Measurements from ENCODE around the gene TADA3.
A peak's percentile ranks its signal among the peaks of the same experiment; 100 is the strongest.

The TADA3 gene

DNA sequence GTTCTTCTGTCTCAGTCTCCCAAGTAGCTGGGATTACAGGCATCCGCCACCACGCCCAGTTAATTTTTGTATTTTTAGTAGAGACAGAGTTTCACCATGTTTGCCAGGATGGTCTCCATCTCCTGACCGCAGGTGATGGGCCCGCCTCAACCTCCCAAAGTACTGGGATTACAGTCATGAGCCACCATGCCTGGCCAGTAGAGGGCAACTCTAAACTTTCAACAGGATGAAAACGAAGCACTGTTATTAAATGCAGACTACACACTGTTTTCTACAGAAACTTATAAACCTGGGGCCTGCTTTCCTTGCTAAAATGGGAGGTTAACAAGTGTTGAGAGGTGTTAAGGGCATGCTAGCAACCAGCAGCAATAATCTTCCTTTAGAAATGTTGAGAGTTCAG, 8.3 kb upstream of the TADA3 start:
- Mint-ChIP-seq H3K27me3 (no peaks in the 10 kb centered on the region), H3K9me3 (no peaks in the 10 kb centered on the region), H3K27ac (no peak overlapping the region), H3K36me3 (ENCODE audit: low read depth) (peaks cover 72% of the 10 kb centered on the region), H3K4me3 (no peak overlapping the region), H3K4me1 (peaks cover 19% of the 10 kb centered on the region)
- ATAC-seq (no peak), DNase-seq (no peak)

GRCh38 chr3:9797196-9797945, 5.1 kb upstream of the TADA3 start:
- H3K27ac Mint-ChIP-seq, result no peak overlapping the region

GRCh38 chr3:9795207-9795606, 2.9 kb upstream of the TADA3 start:
- H3K36me3 Mint-ChIP-seq (ENCODE audit: low read depth), result peaks cover 62% of the 10 kb centered on the region

More at GRCh38 chr3:9797196-9797945, 5.1 kb upstream of the TADA3 start:
- ATAC-seq (no peak), DNase-seq (no peak)
- Mint-ChIP-seq H3K36me3 (ENCODE audit: low read depth) (peaks cover 66% of the 10 kb centered on the region), H3K27me3 (no peaks in the 10 kb centered on the region), H3K9me3 (no peaks in the 10 kb centered on the region), H3K4me1 (peaks cover 39% of the 10 kb centered on the region), H3K4me3 (no peak overlapping the region)

DNA sequence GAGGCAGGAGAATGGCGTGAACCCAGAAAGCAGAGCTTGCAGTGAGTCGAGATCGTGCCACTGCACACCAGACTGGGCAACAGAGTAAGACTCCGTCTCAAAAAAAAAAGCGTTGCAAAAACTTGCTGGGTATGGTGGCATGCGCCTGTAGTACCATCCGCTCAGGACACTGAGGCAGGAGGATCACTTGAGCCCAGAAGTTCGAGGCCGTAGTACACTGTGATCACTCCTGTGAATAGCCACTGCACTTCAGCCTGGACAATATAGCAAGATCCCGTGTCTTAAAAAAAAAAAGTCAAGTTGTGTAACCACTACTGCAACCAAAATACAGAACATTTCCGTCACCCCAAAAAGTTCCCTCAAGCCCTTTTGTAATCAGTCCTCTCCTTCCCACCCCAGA, 2.1 kb upstream of the TADA3 start:
- DNase-seq (no peak), ATAC-seq (no peak)
- Mint-ChIP-seq H3K27me3 (no peaks in the 10 kb centered on the region), H3K27ac (peak overlapping the region; percentile 87), H3K4me1 (peaks cover 61% of the 10 kb centered on the region), H3K9me3 (no peaks in the 10 kb centered on the region), H3K36me3 (ENCODE audit: low read depth) (peaks cover 62% of the 10 kb centered on the region), H3K4me3 (peak overlapping the region; percentile 99)

More at GRCh38 chr3:9795207-9795606, 2.9 kb upstream of the TADA3 start:
- no peak for DNase-seq
- Mint-ChIP-seq H3K9me3 (no peaks in the 10 kb centered on the region), H3K27ac (peak overlapping the region; percentile 86), H3K4me1 (peaks cover 57% of the 10 kb centered on the region), H3K27me3 (no peaks in the 10 kb centered on the region), H3K4me3 (peak overlapping the region; percentile 70)
- no peak for ATAC-seq

- H3K27me3 Mint-ChIP-seq, result no peaks in the 10 kb centered on the region
- DNase-seq (peak; percentile 38), ATAC-seq (peak; percentile 29)
- H3K4me1 Mint-ChIP-seq, result peaks cover 69% of the 10 kb centered on the region
- peak overlapping the region; percentile 100 for H3K27ac Mint-ChIP-seq
- H3K9me3 Mint-ChIP-seq, result no peaks in the 10 kb centered on the region
- H3K4me3 Mint-ChIP-seq, result peak overlapping the region; percentile 99
- peaks cover 61% of the 10 kb centered on the region for H3K36me3 Mint-ChIP-seq (ENCODE audit: low read depth)
Observed at GRCh38 chr3:9793161-9793781, 998 bp upstream of the TADA3 start.

GRCh38 chr3:9791790-9792404, 376 bp downstream of the TADA3 start:
- Mint-ChIP-seq H3K4me3 (peak overlapping the region; percentile 99), H3K27me3 (no peaks in the 10 kb centered on the region), H3K27ac (peak overlapping the region; percentile 100), H3K9me3 (no peaks in the 10 kb centered on the region), H3K4me1 (peaks cover 74% of the 10 kb centered on the region), H3K36me3 (ENCODE audit: low read depth) (peaks cover 55% of the 10 kb centered on the region)
- DNase-seq, result no peak
- ATAC-seq, result no peak

GRCh38 chr3:9791127-9791526, 1.1 kb downstream of the TADA3 start:
- Mint-ChIP-seq H3K9me3 (no peaks in the 10 kb centered on the region), H3K4me1 (peaks cover 77% of the 10 kb centered on the region), H3K36me3 (ENCODE audit: low read depth) (peaks cover 59% of the 10 kb centered on the region), H3K27ac (no peak overlapping the region), H3K27me3 (no peaks in the 10 kb centered on the region), H3K4me3 (peak overlapping the region; percentile 99)
- ATAC-seq (no peak), DNase-seq (no peak)

DNA sequence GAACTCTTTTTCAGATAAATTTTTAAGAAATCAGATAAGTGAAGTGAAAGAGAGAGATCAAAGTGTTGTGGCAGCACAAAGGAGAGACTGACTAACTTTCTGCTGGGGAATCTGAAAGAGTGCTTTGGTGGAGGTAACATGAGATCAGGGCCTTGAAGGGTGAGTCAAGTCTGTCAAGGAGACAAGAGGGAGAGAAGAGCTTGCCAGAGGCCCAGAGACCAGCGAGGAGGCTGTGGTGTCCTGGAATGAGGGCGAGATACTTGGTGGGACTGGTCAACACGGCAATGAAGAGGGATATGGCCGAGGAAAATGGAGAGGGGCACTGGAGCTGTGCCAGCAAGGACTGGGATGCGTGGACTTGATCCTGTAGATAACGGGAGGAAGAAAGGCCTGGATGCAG, 4.6 kb downstream of the TADA3 start:
- peak; percentile 65 for ATAC-seq
- DNase-seq, result peak; percentile 23
- H3K4me3 Mint-ChIP-seq, result peak overlapping the region; percentile 52
- no peaks in the 10 kb centered on the region for H3K9me3 Mint-ChIP-seq
- no peaks in the 10 kb centered on the region for H3K27me3 Mint-ChIP-seq
- peaks cover 60% of the 10 kb centered on the region for H3K36me3 Mint-ChIP-seq (ENCODE audit: low read depth)
- H3K27ac Mint-ChIP-seq, result peak overlapping the region; percentile 90
- peaks cover 59% of the 10 kb centered on the region for H3K4me1 Mint-ChIP-seq

- H3K9me3 Mint-ChIP-seq, result no peaks in the 10 kb centered on the region
- H3K27me3 Mint-ChIP-seq, result no peaks in the 10 kb centered on the region
- H3K4me1 Mint-ChIP-seq, result peaks cover 64% of the 10 kb centered on the region
- peak overlapping the region; percentile 90 for H3K27ac Mint-ChIP-seq
- H3K36me3 Mint-ChIP-seq (ENCODE audit: low read depth), result peaks cover 65% of the 10 kb centered on the region
- ATAC-seq, result no peak
- DNase-seq, result no peak
- H3K4me3 Mint-ChIP-seq, result peak overlapping the region; percentile 52
Observed at GRCh38 chr3:9786825-9787669, 5.2 kb downstream of the TADA3 start.

DNA sequence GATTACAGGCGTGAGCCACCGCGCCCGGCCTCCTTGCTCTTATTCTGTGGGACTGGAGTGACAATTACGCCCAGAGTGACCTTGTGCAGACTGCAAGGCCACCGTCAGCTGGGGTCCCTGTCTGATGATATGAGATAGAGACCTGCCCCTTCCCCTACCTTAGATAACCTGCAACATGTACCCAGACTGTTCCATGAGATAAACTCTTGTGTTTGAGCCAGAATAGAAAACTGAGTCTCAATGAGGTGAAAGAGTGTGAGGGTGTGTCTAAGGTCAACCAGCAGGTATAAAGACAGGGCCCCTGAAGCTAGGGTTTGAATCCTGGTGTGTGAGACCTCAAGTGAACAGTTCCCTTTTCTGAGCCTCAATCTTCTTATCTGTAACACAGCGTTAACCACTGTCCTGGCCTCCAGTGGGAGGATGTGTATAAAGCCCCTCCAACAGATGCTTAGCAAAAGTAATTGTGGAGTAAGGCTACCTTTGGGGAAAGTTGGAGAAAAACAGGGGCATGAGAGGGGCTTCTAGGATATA, 6.0 kb downstream of the TADA3 start:
- peaks cover 60% of the 10 kb centered on the region for H3K4me1 Mint-ChIP-seq

GRCh38 chr3:9785602-9786001, 6.7 kb downstream of the TADA3 start:
- H3K4me1 Mint-ChIP-seq, result peaks cover 61% of the 10 kb centered on the region
- no peak for DNase-seq
- no peaks in the 10 kb centered on the region for H3K27me3 Mint-ChIP-seq
- no peak for ATAC-seq
- H3K4me3 Mint-ChIP-seq, result no peak overlapping the region
- H3K27ac Mint-ChIP-seq, result no peak overlapping the region
- peaks cover 69% of the 10 kb centered on the region for H3K36me3 Mint-ChIP-seq (ENCODE audit: low read depth)
- H3K9me3 Mint-ChIP-seq, result no peaks in the 10 kb centered on the region

More for the DNA sequence above, 6.0 kb downstream of the TADA3 start:
- DNase-seq (no peak), ATAC-seq (no peak)
- no peak overlapping the region for H3K4me3 Mint-ChIP-seq
- no peaks in the 10 kb centered on the region for H3K27me3 Mint-ChIP-seq
- no peaks in the 10 kb centered on the region for H3K9me3 Mint-ChIP-seq
- peak overlapping the region; percentile 35 for H3K27ac Mint-ChIP-seq
- peaks cover 65% of the 10 kb centered on the region for H3K36me3 Mint-ChIP-seq (ENCODE audit: low read depth)

- H3K4me3 Mint-ChIP-seq, result no peak overlapping the region
- H3K36me3 Mint-ChIP-seq (ENCODE audit: low read depth), result peaks cover 69% of the 10 kb centered on the region
- no peak overlapping the region for H3K27ac Mint-ChIP-seq
- no peak for ATAC-seq
- peaks cover 61% of the 10 kb centered on the region for H3K4me1 Mint-ChIP-seq
- no peaks in the 10 kb centered on the region for H3K27me3 Mint-ChIP-seq
- H3K9me3 Mint-ChIP-seq, result no peaks in the 10 kb centered on the region
- no peak for DNase-seq
Observed at GRCh38 chr3:9784965-9785364, 7.3 kb downstream of the TADA3 start.

- no peaks in the 10 kb centered on the region for H3K9me3 Mint-ChIP-seq
- DNase-seq, result no peak
- H3K27me3 Mint-ChIP-seq, result no peaks in the 10 kb centered on the region
- H3K27ac Mint-ChIP-seq, result no peak overlapping the region
- H3K4me1 Mint-ChIP-seq, result peaks cover 65% of the 10 kb centered on the region
- no peak for ATAC-seq
- no peak overlapping the region for H3K4me3 Mint-ChIP-seq
- peaks cover 64% of the 10 kb centered on the region for H3K36me3 Mint-ChIP-seq (ENCODE audit: low read depth)
Observed at GRCh38 chr3:9783954-9784353, 8.3 kb downstream of the TADA3 start.

GRCh38 chr3:9782770-9783169, 9.5 kb downstream of the TADA3 start:
- peaks cover 68% of the 10 kb centered on the region for H3K4me1 Mint-ChIP-seq

More at GRCh38 chr3:9782770-9783169, 9.5 kb downstream of the TADA3 start:
- Mint-ChIP-seq H3K4me3 (no peak overlapping the region), H3K27ac (no peak overlapping the region), H3K9me3 (no peaks in the 10 kb centered on the region), H3K27me3 (no peaks in the 10 kb centered on the region), H3K36me3 (ENCODE audit: low read depth) (peaks cover 62% of the 10 kb centered on the region)
- DNase-seq (no peak), ATAC-seq (no peak)
